PFSK-1 (cell line): Measurements from ENCODE around the gene DAAM2.

Source experiments
- FOXP2 ChIP-seq: optimal IDR thresholded peaks from 2 replicates; pipeline ENCODE3; 2011; ENCODE audit warnings: borderline replicate concordance, control low read depth, inconsistent platforms; ENCODE audit not compliant: insufficient read depth; ENCODE audit errors: extremely low read length, extremely low read depth
- POLR2AphosphoS5 ChIP-seq: IDR thresholded peaks from 2 replicates; pipeline ENCODE4 v1.6.1; 2012; ENCODE audit warnings: low read depth, mild to moderate bottlenecking, control low read depth, low read length, moderate library complexity
- SIN3A ChIP-seq: IDR thresholded peaks from 2 replicates; pipeline ENCODE4 v1.6.1; 2012; ENCODE audit warnings: mild to moderate bottlenecking, low read length, moderate library complexity, borderline replicate concordance; ENCODE audit not compliant: insufficient read depth
- TAF1 ChIP-seq: IDR thresholded peaks from 2 replicates; pipeline ENCODE4 v1.6.1; 2012; ENCODE audit warnings: low read length, control low read depth, borderline replicate concordance; ENCODE audit not compliant: insufficient read depth
- TF ChIP-seq, protein P1 (sequence below), 2 experiments: IDR thresholded peaks; 2 replicates each; pipeline versions ENCODE4 v1.6.1 to v1.8.0; 2011 to 2012; ENCODE audit warnings: low read depth in 2 of 2, low read length in 2 of 2, control low read depth in 1 of 2, inconsistent platforms in 1 of 2, mild to moderate bottlenecking in 1 of 2, moderate library complexity in 1 of 2; ENCODE audit not compliant: insufficient read depth in 1 of 2

The DAAM2 gene

GRCh38 chr6:39818695-39819094 is 26.5 kb downstream of the DAAM2 start:
- TF ChIP-seq SIN3A (no peak), POLR2AphosphoS5 (no peak), FOXP2 (no peak), TAF1 (no peak)
- TF ChIP-seq, protein P1, sequence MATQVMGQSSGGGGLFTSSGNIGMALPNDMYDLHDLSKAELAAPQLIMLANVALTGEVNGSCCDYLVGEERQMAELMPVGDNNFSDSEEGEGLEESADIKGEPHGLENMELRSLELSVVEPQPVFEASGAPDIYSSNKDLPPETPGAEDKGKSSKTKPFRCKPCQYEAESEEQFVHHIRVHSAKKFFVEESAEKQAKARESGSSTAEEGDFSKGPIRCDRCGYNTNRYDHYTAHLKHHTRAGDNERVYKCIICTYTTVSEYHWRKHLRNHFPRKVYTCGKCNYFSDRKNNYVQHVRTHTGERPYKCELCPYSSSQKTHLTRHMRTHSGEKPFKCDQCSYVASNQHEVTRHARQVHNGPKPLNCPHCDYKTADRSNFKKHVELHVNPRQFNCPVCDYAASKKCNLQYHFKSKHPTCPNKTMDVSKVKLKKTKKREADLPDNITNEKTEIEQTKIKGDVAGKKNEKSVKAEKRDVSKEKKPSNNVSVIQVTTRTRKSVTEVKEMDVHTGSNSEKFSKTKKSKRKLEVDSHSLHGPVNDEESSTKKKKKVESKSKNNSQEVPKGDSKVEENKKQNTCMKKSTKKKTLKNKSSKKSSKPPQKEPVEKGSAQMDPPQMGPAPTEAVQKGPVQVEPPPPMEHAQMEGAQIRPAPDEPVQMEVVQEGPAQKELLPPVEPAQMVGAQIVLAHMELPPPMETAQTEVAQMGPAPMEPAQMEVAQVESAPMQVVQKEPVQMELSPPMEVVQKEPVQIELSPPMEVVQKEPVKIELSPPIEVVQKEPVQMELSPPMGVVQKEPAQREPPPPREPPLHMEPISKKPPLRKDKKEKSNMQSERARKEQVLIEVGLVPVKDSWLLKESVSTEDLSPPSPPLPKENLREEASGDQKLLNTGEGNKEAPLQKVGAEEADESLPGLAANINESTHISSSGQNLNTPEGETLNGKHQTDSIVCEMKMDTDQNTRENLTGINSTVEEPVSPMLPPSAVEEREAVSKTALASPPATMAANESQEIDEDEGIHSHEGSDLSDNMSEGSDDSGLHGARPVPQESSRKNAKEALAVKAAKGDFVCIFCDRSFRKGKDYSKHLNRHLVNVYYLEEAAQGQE (IDR thresholded peaks at IDR 0.05; ENCODE audit: insufficient read depth in 1 of 2, low read depth in 2 of 2, low read length in 2 of 2) = no peak

- TF ChIP-seq, protein P1 (IDR thresholded peaks at IDR 0.05; ENCODE audit: insufficient read depth in 1 of 2, low read depth in 2 of 2, low read length in 2 of 2) = no peak
- TF ChIP-seq FOXP2 = no peak
- no peak for TF ChIP-seq POLR2AphosphoS5
- no peak for TF ChIP-seq SIN3A
- no peak for TF ChIP-seq TAF1
Observed at GRCh38 chr6:39819228-39819627, 27.1 kb downstream of the DAAM2 start.

DNA sequence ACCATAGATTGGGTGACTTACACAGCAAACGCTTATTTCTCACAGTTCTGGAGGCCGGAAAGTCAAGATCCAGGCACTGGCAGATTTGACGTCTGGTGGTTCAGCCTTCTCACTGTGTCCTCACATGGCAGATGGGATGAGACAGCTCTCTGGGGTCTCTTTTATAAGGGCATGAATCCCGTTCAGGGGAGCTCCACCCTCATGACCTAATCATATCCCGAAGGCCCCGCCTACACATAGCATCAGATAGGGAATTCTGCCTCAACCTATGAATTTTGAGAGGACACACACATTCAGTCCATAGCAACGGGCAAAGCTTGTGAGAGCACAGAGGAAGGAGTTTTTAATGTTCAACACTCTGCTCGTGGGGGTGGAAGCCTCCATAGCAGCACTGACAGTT is 27.5 kb downstream of the DAAM2 start:
- no peak for TF ChIP-seq TAF1
- no peak for TF ChIP-seq FOXP2
- no peak for TF ChIP-seq SIN3A
- TF ChIP-seq, protein P1 (IDR thresholded peaks at IDR 0.05; ENCODE audit: insufficient read depth in 1 of 2, low read depth in 2 of 2, low read length in 2 of 2) = no peak
- no peak for TF ChIP-seq POLR2AphosphoS5

DNA sequence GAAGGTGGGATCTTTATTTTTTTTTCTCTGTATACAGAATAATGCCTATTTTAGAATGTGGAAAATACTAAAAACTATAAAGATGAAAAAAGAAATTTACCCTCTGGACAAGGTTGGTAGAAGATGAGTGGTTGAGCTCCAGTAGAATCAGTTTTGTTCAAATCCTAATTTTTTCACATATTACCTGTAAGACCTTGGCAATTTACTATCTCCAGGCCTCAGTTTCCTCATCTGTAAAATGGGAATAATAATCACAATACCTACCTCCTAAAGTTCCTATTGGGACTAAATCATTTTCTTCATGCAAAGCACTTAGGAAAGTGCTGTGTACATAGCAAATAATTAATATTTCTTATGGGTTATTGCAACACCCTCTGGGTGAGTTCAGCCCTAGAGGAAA is 28.4 kb downstream of the DAAM2 start:
- TF ChIP-seq, protein P1 (IDR thresholded peaks at IDR 0.05; ENCODE audit: insufficient read depth in 1 of 2, low read depth in 2 of 2, low read length in 2 of 2) = no peak
- TF ChIP-seq FOXP2 (no peak), TAF1 (no peak), POLR2AphosphoS5 (no peak), SIN3A (no peak)

DNA sequence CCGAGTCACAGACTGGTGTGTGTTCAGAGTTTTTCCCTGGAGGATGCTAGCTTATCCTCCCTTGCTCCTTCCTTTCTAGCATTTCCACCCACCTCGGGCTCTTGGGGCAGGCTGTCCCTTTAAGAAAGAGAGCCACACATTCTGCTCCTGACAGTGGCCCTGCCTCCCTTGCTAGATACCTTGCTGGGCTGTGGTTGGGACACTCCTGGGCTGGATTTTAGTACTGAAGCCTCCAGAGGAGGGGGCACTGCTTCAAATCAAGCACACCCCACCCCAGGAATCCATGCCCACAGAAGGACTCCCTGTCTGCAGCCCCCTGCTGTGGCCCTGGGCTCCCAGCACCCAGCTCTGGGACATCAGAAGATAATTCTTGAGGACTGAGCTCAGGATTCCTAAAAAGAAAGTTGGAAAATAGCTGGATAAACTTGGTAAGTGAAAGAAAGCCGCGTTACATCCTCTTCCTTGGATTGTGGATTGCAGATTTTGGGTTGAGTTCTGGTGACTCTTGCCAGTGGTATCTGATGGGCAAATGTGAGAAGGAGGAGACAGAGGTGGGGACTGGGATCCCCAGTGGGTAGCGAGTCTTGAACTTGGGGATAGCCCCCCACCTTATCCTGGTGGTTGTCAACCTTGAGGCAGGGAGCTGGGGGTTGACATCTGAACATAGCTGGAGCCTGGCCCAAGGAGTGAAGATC is 29.0 kb downstream of the DAAM2 start:
- TF ChIP-seq, protein P1 (IDR thresholded peaks at IDR 0.05; ENCODE audit: insufficient read depth in 1 of 2, low read depth in 2 of 2, low read length in 2 of 2) = no peak
- TF ChIP-seq TAF1 (no peak), FOXP2 (no peak), SIN3A (no peak), POLR2AphosphoS5 (no peak)
